CD8-positive, alpha-beta memory T cell (primary cell): ENCODE measurements around the gene CARD11. TPM values are rescaled to one million over a fixed set of nuclear protein-coding genes. Genes with fewer than 3 reads are reported as not detected.

ENCODE experiments used
- CTCF ChIA-PET: fragments of 350-600 bp; sonication (Branson Sonifier 250); formaldehyde crosslinking; loops from one replicate; lab custom pipeline; 2021; ENCODE audit warnings: antibody characterized with exemption; lab: Charles Lee
- POLR2A ChIA-PET: fragments of 350-600 bp; sonication (Branson Sonifier 250); formaldehyde crosslinking; loops from one replicate; lab custom pipeline; 2021; ENCODE audit warnings: antibody characterized with exemption; lab: Charles Lee
- DNase-seq, 5 donors: peaks; one replicate each; pipeline versions ENCODE4 v3.0.0 to v3.0.0-alpha.2; 2020 to 2022; ENCODE audit warnings: mixed read lengths in 1 of 5
- H3K27ac ChIP-seq: one replicate; pipeline ENCODE4 v1.7.0; 2013; ENCODE audit warnings: low read depth, mild to moderate bottlenecking, low read length, moderate library complexity
- H3K27me3 ChIP-seq: 2 replicates; pipeline ENCODE4 v1.7.0; 2013; ENCODE audit warnings: low read length, mild to moderate bottlenecking; ENCODE audit not compliant: insufficient read depth, poor library complexity, severe bottlenecking
- H3K36me3 ChIP-seq: 2 replicates; pipeline ENCODE4 v1.7.0; 2013; ENCODE audit warnings: mild to moderate bottlenecking, low read length, moderate library complexity; ENCODE audit not compliant: insufficient read depth
- H3K4me1 ChIP-seq: 2 replicates; pipeline ENCODE4 v1.7.0; 2013; ENCODE audit warnings: mild to moderate bottlenecking, low read length, moderate library complexity; ENCODE audit not compliant: insufficient read depth
- H3K4me3 ChIP-seq: 2 replicates; pipeline ENCODE4 v1.7.0; 2013; ENCODE audit warnings: mild to moderate bottlenecking, low read length
- H3K9me3 ChIP-seq: 2 replicates; pipeline ENCODE4 v1.7.0; 2013; ENCODE audit warnings: mild to moderate bottlenecking, low read length
- H3K27ac Mint-ChIP-seq, 8 donors: one replicate each; pipeline ENCODE4 v1.8.0; 2020 to 2021; ENCODE audit warnings: mixed read lengths in 8 of 8, mild to moderate bottlenecking in 6 of 8, inconsistent platforms in 3 of 8, moderate library complexity in 3 of 8
- H3K27me3 Mint-ChIP-seq, 2 donors: one replicate each; pipeline ENCODE4 v1.8.0; 2020 to 2021; ENCODE audit warnings: mixed read lengths in 2 of 2, mild to moderate bottlenecking in 1 of 2, moderate library complexity in 1 of 2
- H3K36me3 Mint-ChIP-seq, 3 donors: one replicate each; pipeline ENCODE4 v1.8.0; 2020 to 2021; ENCODE audit warnings: mixed read lengths in 3 of 3, inconsistent platforms in 1 of 3, mild to moderate bottlenecking in 1 of 3
- H3K4me1 Mint-ChIP-seq, 3 donors: one replicate each; pipeline ENCODE4 v1.8.0; 2020 to 2021; ENCODE audit warnings: mixed read lengths in 3 of 3, inconsistent platforms in 1 of 3, mild to moderate bottlenecking in 1 of 3
- H3K4me3 Mint-ChIP-seq, 7 donors: one replicate each; pipeline ENCODE4 v1.8.0; 2020 to 2021; ENCODE audit warnings: mixed read lengths in 7 of 7, mild to moderate bottlenecking in 6 of 7, moderate library complexity in 4 of 7, inconsistent platforms in 2 of 7
- H3K9me3 Mint-ChIP-seq, 5 donors: one replicate each; pipeline ENCODE4 v1.8.0; 2020 to 2022; ENCODE audit warnings: mixed read lengths in 5 of 5, mild to moderate bottlenecking in 3 of 5, moderate library complexity in 2 of 5, inconsistent platforms in 1 of 5
- polyA plus RNA-seq: library from polyadenylated mRNA; unstranded; fragments of 300-500 nt; fragmentation: Illumina TruSeq; gene quantifications from one replicate; pipeline ENCODE4 v1.2.3, GENCODE V29; 2021
- total RNA-seq, 2 experiments: library from RNA; stranded (reverse); gene quantifications; one replicate each; pipeline ENCODE4 v1.2.3, GENCODE V29; 2021

CARD11 gene
- total and polyA plus RNA-seq, 3 experiments from 2014 or later, result 40.9 to 72.1 (median 68.4) TPM

DNA sequence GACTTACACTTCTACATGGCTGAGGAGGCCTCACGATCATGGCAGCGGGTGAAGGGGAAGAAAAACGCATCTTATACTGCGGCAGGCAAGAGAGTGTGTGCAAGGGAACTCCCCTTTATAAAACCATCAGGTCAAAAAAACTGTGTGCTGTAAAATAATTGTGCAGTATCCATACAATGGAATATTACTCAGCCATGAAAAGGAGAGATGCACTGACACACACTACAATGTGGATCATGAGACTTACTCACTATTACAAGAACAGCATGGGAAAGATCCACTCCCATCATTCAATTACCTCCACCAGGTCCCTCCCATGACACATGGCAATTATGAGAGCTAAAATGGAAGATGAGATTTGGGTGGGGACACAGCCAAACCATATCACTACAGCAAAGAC is 27.2 kb upstream of the CARD11 start:
- no peaks in the 10 kb centered on the region for H3K9me3 ChIP-seq
- no peaks in the 10 kb centered on the region for H3K36me3 ChIP-seq
- H3K4me1 Mint-ChIP-seq, result peaks cover 61 to 66% (median 63%) of the 10 kb centered on the region in 3 donors
- H3K27me3 Mint-ChIP-seq, result no peaks in the 10 kb centered on the region
- DNase-seq, result no peak
- H3K27me3 ChIP-seq, result no peaks in the 10 kb centered on the region
- peaks cover 44% of the 10 kb centered on the region for H3K4me1 ChIP-seq
- no peak overlapping the region for H3K4me3 ChIP-seq
- no peak overlapping the region for H3K4me3 Mint-ChIP-seq
- peaks cover 0 to 5% (median 4%) of the 10 kb centered on the region in 5 donors for H3K9me3 Mint-ChIP-seq
- H3K27ac Mint-ChIP-seq, result peak overlapping the region in 7 of 8 donors; percentile 29 to 95 (median 82)
- CTCF ChIA-PET, result interaction anchor here (1.9 to 4.4 kb wide), 3 partner anchors 20 to 183 kb away, joined by 5 to 29 read pairs (median 24); no protein-coding TSS in a partner anchor
- H3K36me3 Mint-ChIP-seq, result peaks cover 0 to 12% (median 3%) of the 10 kb centered on the region in 3 donors
- POLR2A ChIA-PET, result interaction anchor here (0.5 kb wide), 1 partner anchor 96 kb away, joined by 3 read pairs; no protein-coding TSS in a partner anchor
- H3K27ac ChIP-seq, result no peak overlapping the region

DNA sequence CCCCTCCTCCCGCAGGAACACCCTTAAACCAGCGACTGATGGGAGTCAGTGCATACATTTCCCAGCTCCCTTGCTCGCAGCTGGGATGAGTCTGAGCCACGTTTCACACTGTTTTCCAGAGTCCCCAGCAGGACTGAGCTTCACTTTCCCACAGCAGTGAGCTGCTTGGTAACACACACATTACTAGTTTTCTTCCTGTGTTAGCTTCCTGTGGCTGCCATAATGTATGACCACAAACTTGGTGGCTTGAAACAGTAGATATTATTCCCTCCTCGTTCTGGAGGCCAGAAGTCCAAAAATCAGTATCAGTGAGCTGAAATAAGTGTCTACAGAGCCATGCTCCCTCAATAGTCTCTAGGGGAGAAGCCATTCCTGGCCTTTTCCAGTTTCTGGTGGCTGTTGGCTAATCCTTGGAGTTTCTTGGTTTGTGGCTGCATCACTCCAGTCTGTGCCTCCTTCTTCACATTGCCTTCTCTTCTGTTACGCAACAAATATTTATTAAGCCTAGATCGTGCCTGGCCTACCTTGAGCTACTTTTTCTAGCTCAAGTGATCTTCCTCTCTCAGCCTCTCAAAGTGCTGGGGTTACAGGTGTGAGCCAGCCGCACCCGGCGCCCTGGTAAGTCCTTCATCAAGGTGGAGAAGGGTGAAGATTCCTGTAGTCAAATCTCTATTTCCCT is 26.2 kb upstream of the CARD11 start:
- Histone ChIP-seq H3K27me3 (no peaks in the 10 kb centered on the region), H3K4me3 (peak overlapping the region; percentile 34)

DNA sequence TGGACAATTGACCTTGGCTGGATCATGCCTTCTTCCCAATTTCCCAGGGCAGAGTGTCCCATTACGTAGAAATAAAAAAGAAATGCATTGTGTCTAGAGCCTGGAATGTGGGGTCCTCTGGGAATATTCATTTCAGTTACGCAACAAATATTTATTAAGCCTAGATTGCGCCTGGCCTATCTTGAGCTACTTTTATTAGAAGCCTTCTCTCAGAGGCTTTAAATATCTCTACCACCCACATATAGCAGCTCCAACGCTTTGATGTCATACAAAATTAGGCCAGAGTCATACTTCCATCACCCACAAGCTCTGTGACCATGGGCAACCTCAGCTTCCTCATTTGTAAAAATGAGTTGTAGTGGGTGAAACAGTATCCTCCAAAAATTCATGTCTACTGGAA is 24.9 kb upstream of the CARD11 start:
- Histone ChIP-seq H3K36me3 (no peaks in the 10 kb centered on the region), H3K27me3 (no peaks in the 10 kb centered on the region), H3K4me1 (peaks cover 68% of the 10 kb centered on the region), H3K4me3 (no peak overlapping the region), H3K27ac (peak overlapping the region; percentile 34), H3K9me3 (no peaks in the 10 kb centered on the region)
- H3K36me3 Mint-ChIP-seq, result peaks cover 0 to 12% (median 3%) of the 10 kb centered on the region in 3 donors
- peak overlapping the region; percentile 45 to 91 (median 71) for H3K4me3 Mint-ChIP-seq
- ChIA-PET POLR2A (interaction anchor here (2.2 kb wide), 1 partner anchor 23 kb away, joined by 22 read pairs; no protein-coding TSS in a partner anchor), CTCF (interaction anchor here (1.1 to 4.4 kb wide), 4 partner anchors 22 to 204 kb away, joined by 3 to 29 read pairs (median 17); no protein-coding TSS in a partner anchor)
- peak overlapping the region; percentile 82 to 95 (median 90) for H3K27ac Mint-ChIP-seq
- no peaks in the 10 kb centered on the region for H3K27me3 Mint-ChIP-seq
- peaks cover 78 to 84% (median 79%) of the 10 kb centered on the region in 3 donors for H3K4me1 Mint-ChIP-seq
- H3K9me3 Mint-ChIP-seq, result peaks cover 0 to 5% (median 4%) of the 10 kb centered on the region in 5 donors
- DNase-seq, result peak in 1 of 5 donors; percentile 36

More for the DNA sequence above, 26.2 kb upstream of the CARD11 start:
- Histone ChIP-seq H3K27ac (no peak overlapping the region), H3K36me3 (no peaks in the 10 kb centered on the region), H3K4me1 (peaks cover 54% of the 10 kb centered on the region), H3K9me3 (no peaks in the 10 kb centered on the region)
- H3K4me3 Mint-ChIP-seq, result peak overlapping the region; percentile 18 to 91 (median 74)
- DNase-seq, result peak in 1 of 5 donors; percentile 40
- ChIA-PET CTCF (interaction anchor here (0.9 to 4.4 kb wide), 6 partner anchors 21 to 205 kb away, joined by 3 to 29 read pairs (median 8); no protein-coding TSS in a partner anchor), POLR2A (interaction anchor here (0.9 to 2.2 kb wide), 2 partner anchors 22 to 82 kb away, joined by 3 to 22 read pairs; no protein-coding TSS in a partner anchor)
- H3K4me1 Mint-ChIP-seq, result peaks cover 71 to 76% (median 72%) of the 10 kb centered on the region in 3 donors
- peaks cover 0 to 12% (median 3%) of the 10 kb centered on the region in 3 donors for H3K36me3 Mint-ChIP-seq
- no peaks in the 10 kb centered on the region for H3K27me3 Mint-ChIP-seq
- peaks cover 0 to 5% (median 4%) of the 10 kb centered on the region in 5 donors for H3K9me3 Mint-ChIP-seq
- H3K27ac Mint-ChIP-seq, result peak overlapping the region; percentile 82 to 95 (median 90)

DNA sequence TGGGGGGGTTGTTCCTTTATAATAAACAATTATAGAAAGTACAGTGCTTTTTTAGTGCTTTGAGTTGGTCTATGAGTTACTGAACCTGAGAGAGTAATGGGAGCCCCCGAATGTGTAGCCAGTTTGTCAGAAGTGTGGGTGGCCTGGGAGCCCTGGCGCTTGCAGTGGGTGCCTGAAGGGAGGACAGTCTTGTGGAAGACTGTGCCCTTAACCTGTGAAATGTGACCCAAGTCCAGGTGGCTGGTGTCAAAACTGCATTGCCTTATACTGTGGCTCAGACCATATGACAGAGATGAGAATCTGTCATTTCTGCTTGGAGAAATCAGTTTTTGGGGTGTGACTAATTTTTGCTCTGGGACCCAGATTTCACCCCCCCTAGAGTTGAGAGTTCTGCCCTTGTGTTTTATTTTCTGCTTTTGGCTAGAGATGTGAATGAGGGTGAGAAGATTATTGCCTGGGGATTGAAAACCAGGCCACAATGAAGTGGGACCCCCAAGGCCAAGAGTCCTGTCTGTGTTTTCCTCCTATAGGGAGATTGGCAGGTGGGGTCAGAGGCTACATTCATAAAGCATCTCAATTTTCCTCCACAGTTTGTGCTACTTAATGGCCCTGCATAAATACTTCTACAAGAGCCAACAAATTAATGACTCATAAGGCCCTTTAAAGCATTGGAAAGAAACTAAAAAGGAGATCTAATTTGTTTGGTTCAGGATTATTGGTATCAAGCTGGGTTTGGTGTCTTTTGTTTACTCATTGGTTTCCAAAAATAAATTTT is 24.1 kb upstream of the CARD11 start:
- peaks cover 0 to 12% (median 3%) of the 10 kb centered on the region in 3 donors for H3K36me3 Mint-ChIP-seq
- POLR2A ChIA-PET, result interaction anchor here (1.7 to 2.2 kb wide), 2 partner anchors 24 to 25 kb away, joined by 6 to 22 read pairs; no protein-coding TSS in a partner anchor

DNA sequence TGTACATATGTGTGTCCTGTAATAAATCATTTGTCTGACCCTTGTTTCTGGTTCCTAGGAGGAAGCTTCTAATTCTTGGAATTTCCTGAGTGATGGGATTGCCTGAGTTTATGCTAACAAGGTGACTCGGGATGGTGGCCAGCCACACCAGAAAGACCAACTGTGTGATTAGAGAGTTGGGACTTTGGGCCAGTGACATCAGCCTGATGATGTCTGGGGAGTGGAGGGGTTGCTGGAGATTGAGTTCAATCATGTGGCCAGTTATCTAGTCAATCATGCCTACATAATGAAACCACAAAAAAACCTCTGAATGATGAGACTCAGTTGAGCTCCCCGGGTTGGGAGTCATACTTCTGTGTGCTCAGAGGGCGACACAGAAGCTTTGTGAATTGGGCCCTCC is 23.5 kb upstream of the CARD11 start:
- ChIA-PET CTCF (interaction anchor here (0.6 to 4.3 kb wide), 9 partner anchors 8 to 202 kb away, joined by 3 to 44 read pairs (median 7); partner anchors contain the start of gene CARD11), POLR2A (interaction anchor here (1.7 kb wide), 1 partner anchor 25 kb away, joined by 6 read pairs; no protein-coding TSS in a partner anchor)
- no peak overlapping the region for H3K27ac ChIP-seq
- peaks cover 84 to 90% (median 89%) of the 10 kb centered on the region in 3 donors for H3K4me1 Mint-ChIP-seq
- peaks cover 78% of the 10 kb centered on the region for H3K4me1 ChIP-seq
- H3K27me3 ChIP-seq, result no peaks in the 10 kb centered on the region
- DNase-seq, result peak in 3 of 5 donors; percentile 20 to 57 (median 37)
- no peaks in the 10 kb centered on the region for H3K9me3 ChIP-seq
- peaks cover 0 to 5% (median 4%) of the 10 kb centered on the region in 5 donors for H3K9me3 Mint-ChIP-seq
- H3K4me3 ChIP-seq, result no peak overlapping the region
- no peaks in the 10 kb centered on the region for H3K36me3 ChIP-seq
- H3K36me3 Mint-ChIP-seq, result peaks cover 0 to 12% (median 3%) of the 10 kb centered on the region in 3 donors
- no peaks in the 10 kb centered on the region for H3K27me3 Mint-ChIP-seq
- H3K4me3 Mint-ChIP-seq, result peak overlapping the region in 6 of 7 donors; percentile 53 to 84 (median 64)
- H3K27ac Mint-ChIP-seq, result peak overlapping the region; percentile 82 to 95 (median 90)

More for the DNA sequence above, 24.1 kb upstream of the CARD11 start:
- CTCF ChIA-PET, result interaction anchor here (1.1 to 4.4 kb wide), 8 partner anchors 23 to 203 kb away, joined by 3 to 44 read pairs (median 20); partner anchors contain the start of gene CARD11
- Mint-ChIP-seq H3K9me3 (peaks cover 0 to 5% (median 4%) of the 10 kb centered on the region in 5 donors), H3K4me3 (peak overlapping the region; percentile 45 to 91 (median 69)), H3K4me1 (peaks cover 86 to 89% (median 87%) of the 10 kb centered on the region in 3 donors), H3K27ac (peak overlapping the region; percentile 82 to 95 (median 90)), H3K27me3 (no peaks in the 10 kb centered on the region)
- no peaks in the 10 kb centered on the region for H3K36me3 ChIP-seq
- no peak for DNase-seq
- peak overlapping the region; percentile 34 for H3K27ac ChIP-seq
- H3K4me1 ChIP-seq, result peaks cover 75% of the 10 kb centered on the region
- no peaks in the 10 kb centered on the region for H3K9me3 ChIP-seq
- no peaks in the 10 kb centered on the region for H3K27me3 ChIP-seq
- H3K4me3 ChIP-seq, result no peak overlapping the region

DNA sequence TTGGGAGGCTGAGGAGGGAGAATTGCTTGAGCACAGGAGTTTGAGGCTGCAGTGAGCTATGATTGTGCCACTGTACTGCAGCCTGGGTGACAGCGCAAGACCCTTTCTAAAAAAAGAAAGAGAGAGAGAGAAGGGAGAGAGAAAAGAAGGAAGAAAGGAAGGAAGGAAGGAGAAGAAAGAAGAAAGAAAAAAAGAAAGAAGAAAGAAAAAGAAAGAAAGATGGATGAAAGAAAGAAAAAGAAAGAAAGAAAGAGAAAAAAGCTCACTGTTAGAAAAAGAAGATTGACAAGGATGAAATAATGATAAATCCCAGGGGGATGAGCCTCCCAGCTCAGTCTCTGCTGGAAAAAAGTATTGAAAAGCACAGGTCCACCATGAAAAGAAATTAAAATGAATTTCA is 22.8 kb upstream of the CARD11 start:
- H3K27me3 ChIP-seq, result no peaks in the 10 kb centered on the region
- no peaks in the 10 kb centered on the region for H3K36me3 ChIP-seq
- ChIA-PET POLR2A (interaction anchor here (1.7 kb wide), 1 partner anchor 26 kb away, joined by 6 read pairs; no protein-coding TSS in a partner anchor), CTCF (interaction anchor here (0.6 to 4.3 kb wide), 14 partner anchors 9 to 201 kb away, joined by 3 to 44 read pairs (median 6); partner anchors contain the start of gene CARD11)
- peaks cover 0 to 11% (median 2%) of the 10 kb centered on the region in 3 donors for H3K36me3 Mint-ChIP-seq
- H3K4me3 Mint-ChIP-seq, result peak overlapping the region in 6 of 7 donors; percentile 49 to 83 (median 58)
- H3K27me3 Mint-ChIP-seq, result no peaks in the 10 kb centered on the region
- peak overlapping the region; percentile 82 to 98 (median 92) for H3K27ac Mint-ChIP-seq
- no peak overlapping the region for H3K4me3 ChIP-seq
- no peak overlapping the region for H3K27ac ChIP-seq
- H3K9me3 ChIP-seq, result no peaks in the 10 kb centered on the region
- DNase-seq, result no peak
- peaks cover 83 to 95% (median 90%) of the 10 kb centered on the region in 3 donors for H3K4me1 Mint-ChIP-seq
- H3K9me3 Mint-ChIP-seq, result peaks cover 0 to 5% (median 4%) of the 10 kb centered on the region in 5 donors
- peaks cover 78% of the 10 kb centered on the region for H3K4me1 ChIP-seq

DNA sequence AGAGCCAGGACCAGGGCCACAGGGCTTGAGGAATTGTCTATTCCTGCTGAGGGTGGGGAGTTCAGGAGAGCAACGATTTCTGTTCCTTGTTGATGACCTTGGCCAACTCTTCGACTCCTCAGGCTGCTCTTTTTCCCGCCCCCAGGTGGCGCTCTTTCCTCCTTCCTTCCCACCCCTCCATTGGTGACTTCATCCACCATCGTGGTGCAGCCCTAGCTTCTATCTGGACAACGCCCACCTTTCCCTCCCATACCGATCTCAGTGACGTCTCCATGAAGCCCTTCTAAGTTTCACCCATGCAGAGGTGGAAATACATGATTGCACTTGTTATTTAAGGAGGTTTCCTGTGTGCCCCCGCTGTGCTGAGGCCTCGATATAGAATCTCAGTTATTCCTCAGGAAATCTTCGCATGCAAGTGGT is 22.1 kb upstream of the CARD11 start:
- Histone ChIP-seq H3K9me3 (no peaks in the 10 kb centered on the region), H3K4me3 (no peak overlapping the region), H3K27ac (no peak overlapping the region), H3K36me3 (no peaks in the 10 kb centered on the region), H3K4me1 (peaks cover 78% of the 10 kb centered on the region), H3K27me3 (no peaks in the 10 kb centered on the region)
- Mint-ChIP-seq H3K36me3 (peaks cover 0 to 4% (median 0%) of the 10 kb centered on the region in 3 donors), H3K27me3 (no peaks in the 10 kb centered on the region), H3K27ac (peak overlapping the region; percentile 67 to 98 (median 90)), H3K4me1 (peaks cover 75 to 87% (median 83%) of the 10 kb centered on the region in 3 donors), H3K4me3 (peak overlapping the region; percentile 54 to 91 (median 69)), H3K9me3 (peaks cover 0 to 3% (median 0%) of the 10 kb centered on the region in 5 donors)
- CTCF ChIA-PET, result interaction anchor here (0.9 to 4.3 kb wide), 22 partner anchors 9 to 202 kb away, joined by 3 to 44 read pairs (median 4); partner anchors contain the start of gene CARD11
- peak; percentile 47 to 72 (median 55) for DNase-seq
- POLR2A ChIA-PET, result interaction anchor here (0.6 to 1.3 kb wide), 8 partner anchors 16 to 89 kb away, joined by 3 to 7 read pairs (median 3); partner anchors contain the start of gene CARD11
